Keratinocyte (primary cell): ENCODE results near the gene NME3. TPM values are rescaled to one million over a fixed set of nuclear protein-coding genes. Genes with fewer than 3 reads are reported as not detected.

Experiments used
- DNase-seq: peaks from one replicate; pipeline ENCODE4 v3.0.0-alpha.2; 2011; ENCODE audit warnings: low read depth, missing footprints, low spot score
- FAIRE-seq: peaks from 2 replicates; lab custom pipeline; 2011; peaks lifted over from hg19 to GRCh38; lab: Jason Lieb, UNC
- H2AFZ ChIP-seq: 2 replicates; pipeline ENCODE4 v1.6.0; 2012; ENCODE audit warnings: low read length, control low read depth, inconsistent platforms; ENCODE audit not compliant: control insufficient read depth
- H3K27ac ChIP-seq: 2 replicates; pipeline ENCODE4 v1.5.1; 2011; ENCODE audit warnings: low read length; ENCODE audit not compliant: control insufficient read depth, insufficient read depth
- H3K27me3 ChIP-seq: 3 replicates; pipeline ENCODE4 v1.6.0; 2011; ENCODE audit warnings: low read length; ENCODE audit not compliant: control insufficient read depth, insufficient read depth; ENCODE audit errors: extremely low read depth
- H3K36me3 ChIP-seq, 2 experiments: 2 replicates in 1 of 2; 3 replicates in 1 of 2; pipeline ENCODE4 v1.5.1; 2011; ENCODE audit warnings: low read length in 2 of 2, mild to moderate bottlenecking in 1 of 2; ENCODE audit not compliant: control insufficient read depth in 2 of 2, insufficient read depth in 2 of 2; ENCODE audit errors: extremely low read depth in 1 of 2
- H3K4me1 ChIP-seq: 3 replicates; pipeline ENCODE4 v1.5.1; 2011; ENCODE audit warnings: low read length; ENCODE audit not compliant: control insufficient read depth, insufficient read depth; ENCODE audit errors: extremely low read depth
- H3K4me2 ChIP-seq: 3 replicates; pipeline ENCODE4 v1.6.0; 2011; ENCODE audit warnings: low read depth, low read length; ENCODE audit not compliant: control insufficient read depth, insufficient read depth; ENCODE audit errors: extremely low read depth
- H3K4me3 ChIP-seq, 3 experiments: fragments of 200-600 bp in 1 of 3; sonication (generic) in 1 of 3; 2 replicates in 2 of 3; 3 replicates in 1 of 3; pipeline ENCODE4 v1.5.1; 2011 to 2016; ENCODE audit warnings: low read length in 3 of 3, mild to moderate bottlenecking in 3 of 3, control low read depth in 2 of 3, inconsistent platforms in 1 of 3, low read depth in 1 of 3, mixed read lengths in 1 of 3, mixed run types in 1 of 3, moderate library complexity in 1 of 3; ENCODE audit not compliant: control insufficient read depth in 2 of 3, insufficient read depth in 2 of 3; ENCODE audit errors: extremely low read depth in 1 of 3
- H3K79me2 ChIP-seq: 2 replicates; pipeline ENCODE4 v1.6.0; 2012; ENCODE audit warnings: low read length; ENCODE audit not compliant: control insufficient read depth, insufficient read depth
- H3K9ac ChIP-seq: 3 replicates; pipeline ENCODE4 v1.6.0; 2011; ENCODE audit warnings: low read length; ENCODE audit not compliant: control insufficient read depth, insufficient read depth; ENCODE audit errors: extremely low read depth
- H3K9me1 ChIP-seq: 3 replicates; pipeline ENCODE4 v1.6.0; 2011; ENCODE audit warnings: low read length; ENCODE audit not compliant: control insufficient read depth, insufficient read depth; ENCODE audit errors: extremely low read depth
- H3K9me3 ChIP-seq: 2 replicates; pipeline ENCODE4 v1.5.1; 2012; ENCODE audit warnings: low read depth, low read length; ENCODE audit not compliant: control insufficient read depth
- H4K20me1 ChIP-seq: 3 replicates; pipeline ENCODE4 v1.6.0; 2011; ENCODE audit warnings: low read length; ENCODE audit not compliant: control insufficient read depth, insufficient read depth; ENCODE audit errors: extremely low read depth
- CTCF ChIP-seq, 3 experiments: IDR thresholded peaks in 1 of 3; conservative IDR thresholded peaks in 1 of 3; optimal IDR thresholded peaks in 1 of 3; 2 replicates in 2 of 3; 3 replicates in 1 of 3; pipeline versions ENCODE3 to v1.5.1; 2011; ENCODE audit warnings: low read length in 3 of 3, mild to moderate bottlenecking in 3 of 3, moderate library complexity in 2 of 3, control low read depth in 1 of 3, inconsistent platforms in 1 of 3; ENCODE audit not compliant: insufficient read depth in 2 of 3; ENCODE audit errors: extremely low read depth in 1 of 3
- EZH2 ChIP-seq: IDR thresholded peaks from one replicate; pipeline ENCODE4 v1.6.1; 2012; ENCODE audit warnings: inconsistent platforms, mild to moderate bottlenecking, low read length, moderate library complexity
- dilution Hi-C: fragments of 300-500 bp; cut with MboI; formaldehyde crosslinking; loops from one replicate; pipeline ENCODE4 v1.7.0; 2020; ENCODE audit warnings: low sequenced_read_pairs; ENCODE audit not compliant: extremely low pct_ligation_motif_present
- polyA plus RNA-seq, 5 experiments: library from polyadenylated mRNA; depleted of rRNA in 3 of 5; stranded (reverse) in 3 of 5; stranded (forward) in 1 of 5; unstranded in 1 of 5; fragments of >200 nt; gene quantifications; 1 replicate in 1 of 5; 2 replicates in 3 of 5; 3 replicates in 1 of 5; pipeline versions ENCODE4 v1.2.1 to v1.2.3, GENCODE V29; 2011 to 2012; ENCODE audit warnings: missing spikeins in 2 of 5, low read depth in 1 of 5, low replicate concordance in 1 of 5

NME3 gene
- polyA plus RNA-seq, 1 donor (not counting 4 experiments of a cell fraction or from before 2014, with no cell fraction given) = 10.1 TPM

- Histone ChIP-seq H3K27me3 (no peaks in the 10 kb centered on the region), H3K79me2 (peaks cover 7% of the 10 kb centered on the region), H3K9ac (no peak overlapping the region), H3K9me3 (no peaks in the 10 kb centered on the region), H3K4me2 (no peak overlapping the region), H3K9me1 (no peaks in the 10 kb centered on the region), H2AFZ (no peak overlapping the region), H3K4me1 (peaks cover 15% of the 10 kb centered on the region), H3K36me3 (peaks cover 0 to 8% of the 10 kb centered on the region in 2 experiments), H4K20me1 (peaks cover 3% of the 10 kb centered on the region), H3K27ac (no peak overlapping the region), H3K4me3 (no peak overlapping the region)
- DNase-seq = no peak
- TF ChIP-seq EZH2 (no peak), CTCF (optimal IDR thresholded peaks at IDR 0.05 in 1 of 3, IDR thresholded peaks at IDR 0.05 in 1 of 3, conservative IDR thresholded peaks at IDR 0.05 in 1 of 3; ENCODE audit: extremely low read depth in 1 of 3, insufficient read depth in 2 of 3, low read length in 3 of 3) (no peak)
- dilution Hi-C loops = no loop called here
- FAIRE-seq = no peak
Observed at GRCh38 chr16:1791943-1792812, 20.8 kb upstream of the NME3 start.

- no peak overlapping the region for H3K27ac ChIP-seq
- H3K36me3 ChIP-seq = peaks cover 0 to 11% of the 10 kb centered on the region in 2 experiments
- H3K27me3 ChIP-seq = no peaks in the 10 kb centered on the region
- FAIRE-seq (no peak), DNase-seq (no peak)
- no peak overlapping the region for H3K9ac ChIP-seq
- H3K9me1 ChIP-seq = no peaks in the 10 kb centered on the region
- H3K4me1 ChIP-seq = peaks cover 15% of the 10 kb centered on the region
- H3K9me3 ChIP-seq = no peaks in the 10 kb centered on the region
- H3K79me2 ChIP-seq = peaks cover 14% of the 10 kb centered on the region
- H4K20me1 ChIP-seq = peaks cover 3% of the 10 kb centered on the region
- no peak overlapping the region for H3K4me3 ChIP-seq
- no peak overlapping the region for H2AFZ ChIP-seq
- dilution Hi-C loops = no loop called here
- no peak overlapping the region for H3K4me2 ChIP-seq
- no peak for TF ChIP-seq EZH2
- no peak for TF ChIP-seq CTCF (optimal IDR thresholded peaks at IDR 0.05 in 1 of 3, IDR thresholded peaks at IDR 0.05 in 1 of 3, conservative IDR thresholded peaks at IDR 0.05 in 1 of 3; ENCODE audit: extremely low read depth in 1 of 3, insufficient read depth in 2 of 3, low read length in 3 of 3)
Observed at GRCh38 chr16:1791256-1791942, 20.1 kb upstream of the NME3 start.
